GM19043 (cell line): ENCODE results near the gene DAAM2.

Experiments used
- ATAC-seq: cut with Tn5 transposase; IDR thresholded peaks from one replicate; pipeline ENCODE4 v1.9.1; 2021; ENCODE audit warnings: low read depth; ENCODE audit not compliant: unreplicated experiment

Gene DAAM2

DNA sequence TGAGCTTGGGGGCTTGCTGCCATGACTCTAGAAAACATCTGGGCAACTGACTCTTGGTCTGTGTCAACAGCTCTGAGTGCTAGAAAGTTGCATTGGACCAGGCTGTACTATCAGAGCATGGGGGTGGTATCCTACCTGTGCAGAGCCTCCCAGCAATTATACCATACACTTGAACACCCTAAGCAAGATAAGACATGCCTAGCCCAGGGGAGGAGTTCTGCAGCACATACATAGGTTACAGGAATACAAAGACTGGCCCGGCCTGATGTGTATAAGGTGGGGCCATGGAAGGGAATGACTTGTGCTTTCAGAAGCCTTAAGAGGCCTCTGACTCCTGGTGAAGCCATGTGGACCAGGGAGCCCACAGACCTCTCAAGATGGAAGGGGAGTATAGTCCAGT is 153.4 kb downstream of the DAAM2 start:
- ATAC-seq: no peak

GRCh38 chr6:39947611-39948068 is 155.5 kb downstream of the DAAM2 start:
- no peak for ATAC-seq

GRCh38 chr6:39948199-39948791 is 156.1 kb downstream of the DAAM2 start:
- no peak for ATAC-seq

DNA sequence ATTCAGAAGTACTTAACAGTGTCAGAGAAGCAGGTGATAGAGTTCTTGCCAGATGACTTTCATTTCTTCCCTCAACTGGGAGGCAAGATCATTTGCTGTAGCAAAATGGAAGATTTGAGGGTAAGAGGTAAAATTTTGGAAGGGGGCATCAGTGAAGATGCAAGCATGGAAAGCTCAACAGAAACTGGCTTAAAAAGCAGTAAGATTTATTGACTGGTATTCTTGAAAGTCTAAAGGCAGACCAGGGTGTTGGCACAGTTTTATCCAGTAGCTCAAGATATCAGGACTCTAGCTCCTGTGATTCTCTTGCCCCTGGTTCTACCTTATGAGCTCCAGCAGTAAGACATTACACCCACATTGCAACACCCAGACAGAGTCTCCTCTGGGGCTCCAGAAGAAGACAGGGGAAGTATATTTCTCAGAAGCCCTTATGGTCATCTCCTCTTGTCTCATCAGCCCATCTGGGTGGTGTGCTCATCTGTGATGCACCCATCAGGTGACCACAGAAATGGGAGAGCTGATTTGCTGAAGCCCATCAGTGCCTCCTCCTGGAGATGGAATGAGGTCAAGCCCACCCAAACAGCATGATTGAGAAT is 158.0 kb downstream of the DAAM2 start:
- no peak for ATAC-seq

DNA sequence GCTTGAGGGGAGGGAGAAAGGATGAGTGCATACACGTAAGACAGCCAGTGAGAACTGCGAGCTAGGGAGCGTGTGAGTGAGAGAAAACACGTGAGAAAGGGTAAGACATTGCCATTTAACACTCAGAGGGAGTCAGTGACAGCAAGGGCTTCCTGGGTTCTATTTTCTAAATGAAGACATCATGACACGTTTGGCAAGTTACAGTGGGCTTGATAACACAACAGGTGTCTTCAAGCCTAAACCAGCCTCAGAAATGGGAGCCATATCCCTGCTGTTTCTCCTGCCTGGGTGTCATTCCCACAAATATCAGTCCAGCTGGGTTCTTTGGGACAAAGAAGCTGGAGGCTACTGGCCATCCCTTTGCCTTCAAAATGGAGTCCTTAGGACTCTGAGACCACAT is 159.0 kb downstream of the DAAM2 start:
- ATAC-seq: no peak

- ATAC-seq: no peak
Measured at GRCh38 chr6:39951716-39952115, 159.5 kb downstream of the DAAM2 start.

DNA sequence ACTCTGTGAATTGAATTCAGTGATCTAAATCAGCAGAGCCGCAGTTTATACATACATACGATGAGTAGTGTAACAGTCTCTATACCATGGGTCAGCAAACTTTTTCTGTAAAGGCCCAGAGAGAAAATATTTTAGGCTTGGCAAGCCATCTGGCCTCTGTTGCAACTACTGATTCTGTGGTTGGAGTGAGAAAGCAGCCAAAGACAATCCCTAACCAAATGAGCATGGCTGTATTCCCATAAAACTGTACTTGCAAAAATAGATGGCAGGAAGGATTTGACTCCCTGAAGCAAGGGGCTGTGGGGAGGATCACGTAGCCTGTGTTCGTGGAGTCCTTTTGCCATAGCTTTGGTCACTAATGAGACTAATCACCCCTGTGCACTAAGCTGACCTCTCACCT is 160.0 kb downstream of the DAAM2 start:
- ATAC-seq: no peak

DNA sequence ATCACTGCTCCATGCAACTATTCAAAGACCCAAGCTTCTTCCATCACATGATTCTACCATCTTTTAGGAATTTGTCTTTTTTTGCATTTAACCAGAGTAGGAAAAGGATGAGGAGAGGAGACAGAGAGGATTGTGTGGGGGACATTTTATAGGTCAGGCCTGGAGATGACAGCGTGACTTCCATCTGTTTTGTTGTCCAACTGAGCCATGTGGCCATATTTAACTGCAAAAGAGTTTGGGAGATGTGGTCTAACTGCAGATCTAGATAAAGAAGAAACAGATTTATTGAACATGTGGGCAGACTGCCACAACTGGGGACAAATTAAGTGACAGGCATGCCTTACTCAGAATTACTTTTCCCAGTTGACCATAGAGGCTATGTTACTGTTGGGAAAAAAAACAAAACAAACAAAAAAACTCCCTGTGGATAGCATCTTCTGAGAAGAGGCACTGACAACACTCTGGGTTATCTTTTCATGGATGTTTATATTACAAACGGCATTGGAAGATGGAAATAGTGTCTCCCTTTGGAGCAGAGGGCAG is 161.0 kb downstream of the DAAM2 start:
- ATAC-seq: no peak
